Neural crest cell (in vitro differentiated cells): ENCODE data around the gene ZSWIM1. TPM values are rescaled to one million over a fixed set of nuclear protein-coding genes. Genes with fewer than 3 reads are reported as not detected.
A peak's percentile ranks its signal among the peaks of the same experiment; 100 is the strongest.

Source experiments
- DNase-seq: peaks from one replicate; pipeline ENCODE4 v3.0.0; 2021; ENCODE audit warnings: low read depth, mixed read lengths, low spot score
- H3K27ac Mint-ChIP-seq: one replicate; pipeline ENCODE4 v1.8.0; 2021; ENCODE audit warnings: mild to moderate bottlenecking, mixed read lengths; ENCODE audit not compliant: unreplicated experiment
- H3K27me3 Mint-ChIP-seq: 2 replicates; pipeline ENCODE4 v1.8.0; 2021; ENCODE audit warnings: low read depth, mild to moderate bottlenecking, mixed read lengths
- H3K36me3 Mint-ChIP-seq: 2 replicates; pipeline ENCODE4 v1.8.0; 2021; ENCODE audit warnings: low read depth, mild to moderate bottlenecking, mixed read lengths
- H3K4me1 Mint-ChIP-seq: 2 replicates; pipeline ENCODE4 v1.8.0; 2021; ENCODE audit warnings: mixed read lengths
- H3K4me3 Mint-ChIP-seq: one replicate; pipeline ENCODE4 v1.8.0; 2021; ENCODE audit warnings: mild to moderate bottlenecking, mixed read lengths
- H3K9me3 Mint-ChIP-seq: 2 replicates; pipeline ENCODE4 v1.8.0; 2021; ENCODE audit warnings: mixed read lengths
- CTCF ChIP-seq: fragments of 200-600 bp; sonication (generic); conservative IDR thresholded peaks from 2 replicates; pipeline ENCODE4 v1.5.0; 2021; ENCODE audit warnings: antibody characterized with exemption, mild to moderate bottlenecking
- total RNA-seq: library from RNA; stranded (reverse); gene quantifications from 2 replicates; pipeline ENCODE4 v1.2.1, GENCODE V29; 2021

The ZSWIM1 gene
- total RNA-seq, 1 donor from 2014 or later = 16.6 TPM

- Mint-ChIP-seq H3K4me3 (peak overlapping the region; percentile 86), H3K9me3 (no peaks in the 10 kb centered on the region), H3K27me3 (no peaks in the 10 kb centered on the region), H3K36me3 (peaks cover 2% of the 10 kb centered on the region), H3K27ac (no peak overlapping the region), H3K4me1 (peaks cover 20% of the 10 kb centered on the region)
- no peak for TF ChIP-seq CTCF
- DNase-seq = no peak
These were observed 2.1 kb downstream of the ZSWIM1 start for GRCh38 chr20:45883100-45883469.

GRCh38 chr20:45886590-45887345, 5.7 kb downstream of the ZSWIM1 start:
- no peak for TF ChIP-seq CTCF
- Mint-ChIP-seq H3K9me3 (no peaks in the 10 kb centered on the region), H3K27me3 (peaks cover 8% of the 10 kb centered on the region), H3K36me3 (peaks cover 2% of the 10 kb centered on the region), H3K4me1 (peaks cover 19% of the 10 kb centered on the region), H3K4me3 (peak overlapping the region; percentile 44), H3K27ac (no peak overlapping the region)
- no peak for DNase-seq

- Mint-ChIP-seq H3K9me3 (no peaks in the 10 kb centered on the region), H3K27ac (no peak within 1 kb of the TSS), H3K4me1 (peaks cover 20% of the 10 kb centered on the region), H3K36me3 (peaks cover 2% of the 10 kb centered on the region), H3K4me3 (peak within 1 kb of the TSS; percentile 51), H3K27me3 (peaks cover 10% of the 10 kb centered on the region)
- DNase-seq = no peak
- TF ChIP-seq CTCF = no peak
These were observed 6.3 kb downstream of the ZSWIM1 start, which contains the start of gene SPATA25 for GRCh38 chr20:45887346-45887715. Gene SPATA25 (minus strand): TSS chr20:45887622. CDS start chr20:45887590, 32 bp downstream.

- no peak for TF ChIP-seq CTCF
- Mint-ChIP-seq H3K4me3 (peak overlapping the region; percentile 51), H3K9me3 (no peaks in the 10 kb centered on the region), H3K36me3 (peaks cover 2% of the 10 kb centered on the region), H3K27me3 (peaks cover 14% of the 10 kb centered on the region), H3K4me1 (peaks cover 18% of the 10 kb centered on the region), H3K27ac (no peak overlapping the region)
- DNase-seq = no peak
These were observed 7.7 kb downstream of the ZSWIM1 start for GRCh38 chr20:45888681-45889080.

- Mint-ChIP-seq H3K27me3 (peaks cover 14% of the 10 kb centered on the region), H3K9me3 (no peaks in the 10 kb centered on the region), H3K27ac (peak overlapping the region; percentile 84), H3K36me3 (no peaks in the 10 kb centered on the region), H3K4me3 (peak overlapping the region; percentile 97), H3K4me1 (peaks cover 24% of the 10 kb centered on the region)
- DNase-seq = peak; percentile 80
- TF ChIP-seq CTCF = peak; percentile 77
These were observed 9.3 kb downstream of the ZSWIM1 start for GRCh38 chr20:45890077-45890984.
